Measurements from ENCODE around the gene NTPCR.

Gene NTPCR

GRCh38 chr1:233024199-233024598 lies 73.8 kb downstream of the NTPCR start:
- peaks cover 32% of the 10 kb centered on the region for H3K36me3 Mint-ChIP-seq
- ATAC-seq: no peak
- no peak overlapping the region for H3K27ac Mint-ChIP-seq
- no peaks in the 10 kb centered on the region for H3K9me3 Mint-ChIP-seq
- H3K4me1 Mint-ChIP-seq: no peaks in the 10 kb centered on the region
- H3K27me3 Mint-ChIP-seq: no peaks in the 10 kb centered on the region
- no peak overlapping the region for H3K4me3 Mint-ChIP-seq

- Mint-ChIP-seq H3K36me3 (peaks cover 25% of the 10 kb centered on the region), H3K4me3 (no peak overlapping the region), H3K9me3 (no peaks in the 10 kb centered on the region), H3K27me3 (no peaks in the 10 kb centered on the region), H3K4me1 (no peaks in the 10 kb centered on the region), H3K27ac (no peak overlapping the region)
- no peak for ATAC-seq
Measured at GRCh38 chr1:233025157-233025556, 74.7 kb downstream of the NTPCR start.

GRCh38 chr1:233025567-233025966 lies 75.2 kb downstream of the NTPCR start:
- no peaks in the 10 kb centered on the region for H3K27me3 Mint-ChIP-seq
- H3K4me1 Mint-ChIP-seq: no peaks in the 10 kb centered on the region
- H3K9me3 Mint-ChIP-seq: no peaks in the 10 kb centered on the region
- ATAC-seq: no peak
- no peak overlapping the region for H3K4me3 Mint-ChIP-seq
- H3K27ac Mint-ChIP-seq: no peak overlapping the region
- peaks cover 21% of the 10 kb centered on the region for H3K36me3 Mint-ChIP-seq

- no peak for ATAC-seq
- Mint-ChIP-seq H3K27me3 (no peaks in the 10 kb centered on the region), H3K4me1 (no peaks in the 10 kb centered on the region), H3K4me3 (no peak overlapping the region), H3K27ac (no peak overlapping the region), H3K9me3 (no peaks in the 10 kb centered on the region), H3K36me3 (peaks cover 19% of the 10 kb centered on the region)
Measured at GRCh38 chr1:233027046-233027445, 76.6 kb downstream of the NTPCR start.

GRCh38 chr1:233031521-233031920 lies 81.1 kb downstream of the NTPCR start:
- H3K4me1 Mint-ChIP-seq: no peaks in the 10 kb centered on the region
- peaks cover 16% of the 10 kb centered on the region for H3K36me3 Mint-ChIP-seq
- no peak for ATAC-seq
- no peak overlapping the region for H3K4me3 Mint-ChIP-seq
- H3K27ac Mint-ChIP-seq: no peak overlapping the region
- H3K9me3 Mint-ChIP-seq: peaks cover 3% of the 10 kb centered on the region
- no peaks in the 10 kb centered on the region for H3K27me3 Mint-ChIP-seq

- peaks cover 3% of the 10 kb centered on the region for H3K9me3 Mint-ChIP-seq
- no peak for ATAC-seq
Measured at GRCh38 chr1:233032916-233033315, 82.5 kb downstream of the NTPCR start.

GRCh38 chr1:233033361-233033760 lies 83.0 kb downstream of the NTPCR start:
- Mint-ChIP-seq H3K36me3 (peaks cover 21% of the 10 kb centered on the region), H3K27ac (no peak overlapping the region), H3K4me1 (no peaks in the 10 kb centered on the region), H3K27me3 (no peaks in the 10 kb centered on the region), H3K9me3 (peaks cover 3% of the 10 kb centered on the region), H3K4me3 (no peak overlapping the region)
- ATAC-seq: no peak

More at GRCh38 chr1:233032916-233033315, 82.5 kb downstream of the NTPCR start:
- Mint-ChIP-seq H3K36me3 (peaks cover 21% of the 10 kb centered on the region), H3K4me1 (no peaks in the 10 kb centered on the region), H3K27ac (no peak overlapping the region), H3K4me3 (no peak overlapping the region), H3K27me3 (no peaks in the 10 kb centered on the region)
